GM19455 (cell line): ENCODE measurements around the gene GABRB1.

Experiments
- ATAC-seq: cut with Tn5 transposase; IDR thresholded peaks from one replicate; pipeline ENCODE4 v1.9.1; 2021; ENCODE audit not compliant: unreplicated experiment

Gene GABRB1

DNA sequence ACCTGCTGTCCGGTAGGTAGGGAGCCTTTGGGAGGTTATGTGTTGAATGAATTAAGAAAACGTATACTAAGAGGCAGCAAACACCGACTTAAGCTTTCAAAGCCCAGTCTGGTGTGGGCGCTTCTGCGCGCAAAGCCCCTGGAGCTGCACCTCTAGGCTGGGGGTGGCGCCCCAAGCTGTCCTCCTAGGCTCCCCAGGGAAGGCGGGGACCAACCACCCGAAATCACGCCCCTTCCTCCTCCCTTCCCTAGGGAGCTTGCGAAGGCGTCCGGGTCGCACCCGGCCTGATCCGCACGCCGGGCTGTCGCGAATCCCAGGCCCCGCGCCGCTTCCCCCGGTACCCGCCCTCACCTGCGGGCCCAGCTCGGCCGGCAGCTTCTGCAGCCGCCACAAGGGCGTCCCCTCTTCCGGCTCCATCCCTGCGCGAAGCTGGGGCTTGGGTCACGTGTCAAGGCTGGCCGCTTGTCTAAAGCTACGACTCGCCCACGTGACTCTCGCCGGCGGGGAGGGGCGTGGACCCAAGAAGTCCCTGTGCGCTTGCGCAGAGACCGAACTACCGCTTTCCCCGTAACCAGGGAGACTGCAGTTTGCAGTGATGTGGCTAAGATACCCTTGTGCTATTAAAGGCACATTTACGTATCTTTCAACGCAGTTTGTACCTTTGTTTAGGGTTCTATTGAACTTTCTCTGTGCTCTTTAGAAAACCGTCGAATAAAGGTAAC lies 432.0 kb downstream of the GABRB1 start, which contains the start of gene COMMD8:
Gene COMMD8 (minus strand): TSS at position 468 of the 722 bp plus-strand sequence. CDS start 51 bp downstream, at position 417.
- ATAC-seq, result peak; percentile 93

DNA sequence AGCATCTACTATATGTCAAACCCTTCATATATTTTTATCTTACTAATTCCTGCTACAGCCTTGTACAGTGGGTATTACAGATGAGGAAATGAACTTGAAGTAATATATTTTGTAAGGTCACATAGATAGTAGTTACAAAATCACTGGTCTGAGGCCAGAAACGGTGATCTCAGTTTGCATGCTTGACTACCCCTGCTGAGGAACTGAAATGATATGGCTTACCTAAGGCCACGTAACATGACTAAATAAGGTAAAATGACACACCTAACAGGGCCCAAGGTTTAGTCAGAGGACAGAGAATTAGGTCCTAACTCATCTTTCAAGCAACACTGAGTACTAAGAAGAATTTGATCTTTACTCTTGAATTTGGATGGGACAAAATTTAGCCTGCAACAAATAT lies 433.6 kb downstream of the GABRB1 start:
- no peak for ATAC-seq

DNA sequence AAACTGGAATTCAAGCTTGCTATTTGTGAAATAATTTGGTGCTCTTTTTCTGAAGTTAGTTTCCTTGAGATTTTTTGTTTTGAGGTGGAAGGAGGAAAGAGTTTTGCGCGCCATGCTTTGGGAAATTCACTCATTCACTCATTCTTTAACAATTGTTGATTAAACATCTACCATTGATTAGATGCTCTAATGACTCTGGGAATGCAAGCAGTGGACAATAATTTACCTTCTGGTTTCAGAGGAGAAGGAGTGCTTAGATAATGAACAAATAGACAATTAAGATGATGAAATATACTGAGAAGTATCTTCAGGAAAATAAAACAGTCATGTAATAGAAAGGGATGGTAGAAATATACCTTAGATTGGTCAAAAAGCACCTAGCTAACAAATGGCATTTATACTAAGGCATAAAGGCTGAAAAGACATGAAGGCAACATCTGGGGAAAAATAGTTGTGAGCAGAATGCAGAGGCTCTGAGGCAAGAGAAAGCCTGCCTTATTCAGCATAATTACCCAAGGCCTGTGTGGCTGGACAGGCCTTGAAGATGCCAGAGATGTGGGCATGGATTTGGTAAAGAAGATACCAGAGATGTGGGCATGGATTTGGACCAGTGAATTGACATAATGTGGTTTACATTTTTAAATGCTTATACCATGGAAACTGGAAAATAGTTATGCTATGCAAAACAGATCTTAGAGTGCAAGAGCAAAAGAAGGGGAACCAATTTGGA lies 434.9 kb downstream of the GABRB1 start:
- ATAC-seq, result no peak

DNA sequence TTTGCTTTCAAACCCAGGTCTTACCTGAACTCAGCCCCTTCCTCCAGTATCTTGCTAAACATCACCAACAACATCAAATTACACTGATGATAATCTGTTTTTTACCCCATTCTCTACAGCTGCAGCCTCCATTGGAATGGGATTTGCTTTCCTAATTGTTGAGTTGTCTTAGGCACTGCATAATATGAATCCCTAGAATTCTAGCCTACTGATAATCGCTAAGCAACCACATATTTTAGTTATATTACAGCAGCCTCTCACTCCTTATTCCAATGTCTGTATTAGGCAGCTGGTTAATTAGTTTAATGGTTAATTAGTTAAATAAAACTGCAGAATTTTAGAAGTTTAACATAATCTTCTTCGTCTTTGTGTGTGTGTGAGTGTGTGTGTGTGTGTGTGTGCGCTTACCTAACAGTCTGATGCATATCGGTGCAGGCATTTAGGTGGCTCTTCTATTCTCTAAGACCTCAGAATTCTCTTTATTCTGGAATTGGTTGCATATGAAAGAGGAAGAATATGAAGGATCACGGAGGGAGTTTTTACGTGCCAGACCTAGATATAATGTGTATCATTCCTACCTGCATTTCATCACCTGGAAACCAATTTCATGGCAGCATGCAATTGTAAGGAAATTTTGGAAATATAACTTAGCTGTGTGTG lies 437.5 kb downstream of the GABRB1 start:
- ATAC-seq, result no peak

DNA sequence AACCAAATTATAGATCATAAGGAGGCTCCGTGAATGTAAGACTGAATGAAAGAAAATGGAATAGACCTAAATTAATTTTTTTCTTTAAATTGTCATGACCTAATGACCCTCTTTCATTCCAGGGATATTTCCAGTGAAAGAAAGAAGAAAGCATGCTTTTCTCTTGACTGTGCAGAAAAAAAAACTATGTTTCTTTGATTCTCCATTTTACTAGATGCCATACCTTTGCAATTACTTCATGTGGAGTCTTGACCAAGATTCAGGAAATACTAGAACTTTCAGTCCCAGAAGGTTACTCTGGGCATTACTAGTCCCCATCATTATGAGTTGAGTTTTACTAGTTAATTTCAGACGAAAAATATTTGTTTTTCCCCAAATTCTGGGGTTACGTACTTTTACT lies 438.6 kb downstream of the GABRB1 start:
- ATAC-seq, result no peak

DNA sequence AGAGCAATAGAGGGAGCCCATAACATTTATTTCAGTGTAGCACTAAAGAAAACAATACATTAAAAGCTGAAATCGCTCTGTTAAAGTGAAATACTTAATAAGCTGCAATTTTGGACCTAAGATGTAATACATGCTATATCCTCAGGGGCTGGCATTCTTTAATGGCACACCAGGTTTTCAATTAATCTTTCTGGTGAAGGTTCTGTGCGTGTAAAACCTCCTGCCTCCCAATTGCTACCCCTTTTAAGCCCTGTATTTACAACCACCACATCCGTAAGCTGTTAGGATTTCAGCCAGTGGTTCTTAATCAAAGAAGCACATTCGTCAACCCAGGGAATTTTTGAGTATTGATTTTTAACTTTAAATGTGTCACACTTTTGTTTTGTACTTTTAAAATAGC lies 439.7 kb downstream of the GABRB1 start:
- no peak for ATAC-seq

DNA sequence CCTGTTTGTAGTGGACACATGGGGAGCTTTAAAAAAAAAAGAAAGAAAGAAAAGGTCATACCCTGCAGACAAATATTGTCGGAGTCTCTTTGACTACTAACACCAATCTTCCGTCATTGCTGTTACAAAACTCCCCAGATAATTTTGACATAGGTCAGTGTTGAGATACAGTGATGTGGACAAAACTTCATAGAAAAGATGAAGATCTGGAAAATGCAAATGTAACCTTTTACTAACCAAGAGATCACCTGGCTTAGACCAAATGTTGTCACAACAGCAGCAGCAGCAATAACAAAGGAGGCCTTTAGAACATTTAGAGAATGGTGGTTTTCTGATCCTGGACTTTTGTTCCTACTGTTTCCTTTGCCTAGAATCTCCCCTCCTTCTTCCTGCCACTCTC lies 440.2 kb downstream of the GABRB1 start:
- no peak for ATAC-seq

DNA sequence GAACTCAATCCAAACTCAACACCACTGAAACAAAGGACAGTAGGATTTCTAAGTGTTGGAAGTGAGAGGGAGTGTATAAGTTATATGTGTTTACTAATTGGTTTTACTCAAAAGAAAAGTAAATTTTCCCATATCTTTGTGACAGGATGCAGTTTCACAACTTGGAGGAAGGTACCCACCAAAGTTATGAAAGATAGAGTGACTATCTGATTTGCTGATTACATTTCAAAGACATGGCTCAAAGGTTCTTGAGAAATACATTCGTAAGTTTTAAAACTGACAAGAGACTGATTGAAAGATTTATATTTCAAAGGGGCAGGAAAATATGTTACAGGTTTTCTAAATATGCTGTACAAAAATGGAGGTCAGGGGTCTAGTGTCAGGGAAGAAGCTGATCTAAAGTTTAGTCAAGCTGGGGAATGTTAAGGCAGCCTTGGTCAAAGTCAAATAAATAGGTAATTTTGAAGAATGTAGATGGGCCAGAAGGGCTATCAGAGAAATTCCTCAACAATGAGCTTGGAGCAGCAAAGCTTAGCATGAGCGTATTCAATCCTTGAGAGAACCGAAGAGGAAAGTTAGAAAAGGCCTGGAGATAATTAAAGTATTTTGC lies 441.9 kb downstream of the GABRB1 start:
- no peak for ATAC-seq

DNA sequence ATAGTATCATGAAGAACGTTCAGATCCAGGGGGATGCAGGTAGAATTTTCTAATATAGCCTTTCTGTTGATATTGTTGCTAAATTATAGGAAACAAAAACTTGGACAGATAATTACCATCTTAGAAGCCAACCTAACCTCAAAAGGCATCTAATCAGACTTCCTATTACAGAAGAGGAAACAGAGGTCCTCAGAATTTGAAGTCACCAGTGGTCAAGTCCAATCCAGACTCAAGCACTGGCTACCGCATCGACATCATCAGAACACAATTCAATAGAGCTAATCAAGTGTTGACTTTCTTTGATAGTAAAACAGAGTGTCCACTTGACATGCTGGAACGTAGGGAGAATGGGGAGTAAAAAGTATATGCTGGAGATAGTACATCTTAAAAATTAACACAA lies 443.4 kb downstream of the GABRB1 start:
- ATAC-seq, result no peak

DNA sequence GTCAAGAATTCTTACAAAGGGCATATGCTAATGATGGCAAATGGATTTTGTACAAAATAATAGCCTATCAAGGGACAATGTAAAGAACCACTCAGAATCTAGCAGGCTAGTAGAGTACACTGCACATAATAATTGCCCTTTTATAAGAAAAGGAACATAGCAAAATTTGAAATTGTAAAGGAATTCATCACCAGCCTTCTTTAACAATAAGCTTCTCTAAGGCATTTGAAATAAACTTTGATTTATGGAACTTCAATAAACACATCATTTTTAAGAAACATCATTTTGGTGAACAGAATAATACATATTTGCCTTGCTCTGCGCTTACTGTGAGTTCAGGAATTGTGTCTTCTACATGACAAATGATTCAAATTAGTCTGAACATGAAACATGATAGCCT lies 444.0 kb downstream of the GABRB1 start:
- ATAC-seq, result no peak
